Forelimb muscle (tissue), 1 donor: Measurements from ENCODE around the gene GMPPA. TPM values are rescaled to one million over a fixed set of nuclear protein-coding genes. Genes with fewer than 3 reads are reported as not detected.

Source experiments
- DNase-seq: peaks from one replicate; pipeline ENCODE4 v3.0.0-alpha.2; 2013; ENCODE audit warnings: low read depth
- polyA plus RNA-seq: library from polyadenylated mRNA; unstranded; fragments of 120-200 nt; gene quantifications from one replicate; pipeline ENCODE4 v1.2.1, GENCODE V29; 2013; ENCODE audit not compliant: insufficient read length

The GMPPA gene
- polyA plus RNA-seq, 1 donor: 22.8 TPM

DNA sequence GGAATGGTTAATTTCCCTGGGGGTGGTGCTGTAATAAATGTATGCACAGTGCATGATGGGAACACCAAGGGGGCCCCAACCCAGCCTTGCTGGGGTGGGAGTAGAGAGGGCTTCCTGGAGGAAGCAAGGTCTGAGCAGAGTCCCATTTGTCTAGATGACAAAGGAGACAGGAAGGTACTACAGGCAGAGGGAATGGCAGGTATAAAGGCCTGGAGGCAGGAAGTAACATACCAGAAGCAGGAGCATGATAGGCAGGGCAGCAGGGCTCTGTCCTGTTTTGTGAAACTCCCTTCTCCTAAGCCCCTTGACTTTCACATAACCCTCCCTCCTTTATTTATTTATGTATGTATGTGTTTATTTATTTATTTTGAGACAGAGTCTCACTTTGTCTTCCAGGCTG is 3.9 kb downstream of the GMPPA start:
- DNase-seq: no peak

- no peak for DNase-seq
Observed at GRCh38 chr2:219505585-219505984, 6.9 kb downstream of the GMPPA start.

GRCh38 chr2:219506153-219506801 is 7.6 kb downstream of the GMPPA start:
- no peak for DNase-seq

DNA sequence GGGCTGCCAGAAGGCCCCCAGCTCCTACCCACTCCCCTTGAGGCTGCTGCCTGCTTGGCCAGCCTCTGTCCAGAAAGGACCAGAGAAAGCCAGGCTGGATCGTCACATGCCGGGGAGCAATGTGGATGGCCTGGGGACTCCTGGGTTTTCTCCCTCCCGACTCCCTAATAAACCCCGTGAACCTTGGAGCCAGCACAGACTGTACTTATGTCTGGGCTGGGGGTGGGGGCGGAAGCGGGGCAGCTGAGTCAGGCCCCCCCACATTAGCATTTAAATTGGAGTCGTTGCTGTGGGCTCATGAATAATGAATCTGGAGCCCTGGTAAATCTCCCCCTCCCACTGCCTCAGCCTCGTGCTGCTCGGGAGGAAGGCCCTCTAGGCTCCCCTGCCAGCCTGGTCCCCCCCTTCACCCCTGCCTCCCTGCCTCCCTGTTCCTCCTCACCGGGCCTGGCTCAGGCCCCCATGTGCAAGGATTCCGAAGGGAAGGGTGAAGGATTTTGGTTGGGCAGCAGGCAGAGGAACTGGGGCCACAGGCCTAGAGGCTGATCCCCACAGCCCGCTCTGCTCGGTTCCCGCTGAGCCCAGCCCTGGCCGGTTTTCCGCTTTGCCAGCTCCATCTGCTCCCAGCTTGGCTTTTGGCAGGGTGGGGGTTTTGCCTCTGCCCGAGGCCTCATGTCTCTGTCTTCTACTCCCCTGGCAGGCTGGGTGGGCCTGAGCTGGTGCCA is 8.3 kb downstream of the GMPPA start:
- DNase-seq: no peak

GRCh38 chr2:219507581-219508443 is 9.1 kb downstream of the GMPPA start:
- no peak for DNase-seq

DNA sequence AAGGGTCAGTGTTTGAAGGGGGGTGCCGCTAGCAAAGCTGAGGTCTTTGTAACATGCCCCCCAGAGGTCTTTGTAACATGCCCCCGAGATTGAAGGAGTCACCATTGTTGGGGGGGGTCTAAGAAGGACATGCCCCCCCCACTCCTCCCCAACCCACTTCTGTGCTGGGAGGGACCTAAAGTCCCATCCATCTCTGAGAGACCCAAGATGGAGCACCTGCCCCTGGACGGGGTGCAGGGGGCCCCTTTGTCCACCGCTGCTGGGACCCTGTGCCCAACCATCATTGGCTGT is 9.7 kb downstream of the GMPPA start:
- DNase-seq: no peak

GRCh38 chr2:219508971-219509779 is 10.5 kb downstream of the GMPPA start:
- DNase-seq: no peak

- DNase-seq: no peak
Observed at GRCh38 chr2:219509780-219510511, 11.3 kb downstream of the GMPPA start.

- no peak for DNase-seq
Observed at GRCh38 chr2:219510512-219511135, 11.9 kb downstream of the GMPPA start.

DNA sequence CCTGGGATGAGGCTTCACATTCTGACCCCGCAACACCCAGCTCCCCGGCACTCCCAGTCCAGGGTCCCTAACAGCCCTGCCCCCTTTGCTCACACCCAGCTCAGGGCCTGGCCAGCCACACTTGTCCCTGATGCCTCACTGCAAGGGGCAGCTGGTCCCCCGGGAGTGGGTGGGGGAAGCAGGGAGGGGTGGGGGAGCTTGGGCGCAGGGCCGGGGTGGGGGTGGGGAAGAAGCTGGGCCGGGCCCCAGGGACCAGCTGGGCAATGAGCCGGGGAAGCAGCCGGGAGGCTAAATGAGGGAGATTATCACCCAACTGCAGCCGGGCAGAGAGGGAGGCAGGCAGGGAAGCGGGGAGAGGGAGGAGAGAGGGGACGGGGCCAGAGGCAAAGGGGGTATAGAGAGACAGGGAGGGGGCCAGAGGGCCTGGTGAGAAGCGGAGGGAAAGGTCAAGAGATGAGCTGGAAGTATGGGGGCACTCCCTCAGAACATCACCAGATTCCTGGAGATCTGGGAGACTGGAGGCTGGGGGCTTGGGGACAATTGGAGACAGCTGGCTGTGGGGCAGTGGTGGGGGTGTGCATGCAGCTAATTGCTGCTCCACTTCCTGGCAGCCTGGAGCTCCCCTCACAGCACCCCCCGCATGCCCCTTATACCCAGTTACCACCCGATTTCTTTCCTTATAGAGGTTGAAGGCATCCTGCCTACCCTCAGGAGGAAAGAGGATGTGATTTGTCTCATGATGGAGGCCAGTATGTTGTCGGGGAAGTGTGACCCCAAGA is 13.0 kb downstream of the GMPPA start:
- DNase-seq: no peak

DNA sequence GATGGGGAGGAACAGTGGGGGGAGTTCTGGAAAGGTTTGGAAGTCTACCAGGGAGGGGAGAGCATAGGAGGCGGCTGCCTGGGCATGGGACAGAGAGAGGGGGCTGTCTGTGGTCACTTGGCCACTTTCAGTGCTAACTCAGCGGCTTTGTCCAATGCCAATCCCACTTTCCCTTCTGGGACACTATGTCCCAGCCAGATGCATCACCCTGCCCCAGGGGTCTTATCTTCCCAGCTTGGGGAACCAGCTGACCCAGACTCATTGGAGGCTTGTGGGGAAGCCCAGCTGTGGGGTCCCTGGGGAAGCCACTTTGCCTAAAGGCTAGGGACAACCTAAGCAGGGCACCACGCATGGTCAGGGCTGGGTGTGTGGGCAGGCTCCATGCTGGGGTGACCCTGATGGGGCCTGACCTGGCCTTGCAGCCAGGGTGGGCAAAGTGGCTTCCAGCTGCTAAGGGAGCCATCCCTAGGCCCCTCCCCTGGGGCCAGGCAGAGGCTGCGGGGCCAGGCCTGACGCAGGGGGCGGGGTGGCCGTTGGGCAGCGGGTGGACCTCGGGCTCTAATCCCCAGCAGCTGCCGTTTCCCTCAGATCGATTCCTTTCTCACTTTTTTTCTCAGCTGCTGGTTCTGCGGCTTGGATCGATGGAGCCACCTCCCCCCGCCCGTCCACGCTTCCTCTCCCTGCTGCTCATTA is 14.0 kb downstream of the GMPPA start:
- no peak for DNase-seq

- no peak for DNase-seq
Observed at GRCh38 chr2:219513787-219514186, 15.1 kb downstream of the GMPPA start.

GRCh38 chr2:219514196-219514761 is 15.6 kb downstream of the GMPPA start, which contains the start of gene ASIC4:
ASIC4 (plus strand) TSS chr2:219514482; CDS start chr2:219514725, 243 bp downstream.
- no peak for DNase-seq

- DNase-seq: no peak
Observed at GRCh38 chr2:219514836-219515235, 16.1 kb downstream of the GMPPA start.

GRCh38 chr2:219515874-219516629 is 17.4 kb downstream of the GMPPA start:
- no peak for DNase-seq

GRCh38 chr2:219516888-219517287 is 18.2 kb downstream of the GMPPA start:
- no peak for DNase-seq

- DNase-seq: no peak
Observed at GRCh38 chr2:219517954-219518778, 19.5 kb downstream of the GMPPA start.
